Lower lobe of right lung (tissue), 2 donors: ENCODE results near the gene MUL1. TPM values are rescaled to one million over a fixed set of nuclear protein-coding genes. Genes with fewer than 3 reads are reported as not detected.

ENCODE experiments used
- ATAC-seq, 2 donors: fragments of 200-7000 bp; cut with Tn5 transposase; one replicate each; pipeline ENCODE4 v1.9.1; 2020 to 2022; ENCODE audit warnings: mild to moderate bottlenecking in 2 of 2, moderate library complexity in 2 of 2
- DNase-seq: peaks from one replicate; pipeline ENCODE4 v3.0.0-alpha.2; 2020
- H3K27ac ChIP-seq: fragments of 200-600 bp; one replicate; pipeline ENCODE4 v1.8.0; 2022
- H3K27me3 ChIP-seq: fragments of 200-600 bp; one replicate; pipeline ENCODE4 v1.8.0; 2022; ENCODE audit warnings: low read depth
- H3K36me3 ChIP-seq: fragments of 200-600 bp; one replicate; pipeline ENCODE4 v1.8.0; 2022; ENCODE audit warnings: mild to moderate bottlenecking
- H3K4me1 ChIP-seq: fragments of 200-600 bp; one replicate; pipeline ENCODE4 v1.8.0; 2022
- H3K4me3 ChIP-seq: fragments of 200-600 bp; one replicate; pipeline ENCODE4 v1.8.0; 2022; ENCODE audit warnings: mild to moderate bottlenecking
- H3K9me3 ChIP-seq: fragments of 200-600 bp; one replicate; pipeline ENCODE4 v1.8.0; 2022
- CTCF ChIP-seq: fragments of 200-600 bp; IDR thresholded peaks from one replicate; pipeline ENCODE4 v1.8.0; 2022; ENCODE audit warnings: antibody characterized with exemption, mild to moderate bottlenecking
- intact Hi-C: fragments of 100-400 bp; cut with DNase I; formaldehyde crosslinking; loops from one replicate; pipeline ENCODE4 v1.11.0; 2022
- total RNA-seq: library from RNA; stranded (reverse); fragmentation: NEBNext Ultra II Directional; extraction: Animal tissue kit (Norgen Biotek cat#: 25700); gene quantifications from one replicate; pipeline ENCODE4 v1.2.1, GENCODE V29; 2021
- donor health status: DM: no; HTN: yes; CAD: no; lungs with severe emphysema.

MUL1 gene
- total RNA-seq, 1 donor from 2014 or later = 29.9 TPM

- peak overlapping the region; percentile 72 for H3K27ac ChIP-seq
- H3K9me3 ChIP-seq = no peaks in the 10 kb centered on the region
- intact Hi-C loops = no loop called here
- ATAC-seq = peak in 1 of 2 donors; percentile 8
- peaks cover 24% of the 10 kb centered on the region for H3K4me1 ChIP-seq
- H3K36me3 ChIP-seq = no peaks in the 10 kb centered on the region
- H3K27me3 ChIP-seq = peaks cover 72% of the 10 kb centered on the region
- peak overlapping the region; percentile 60 for H3K4me3 ChIP-seq
- TF ChIP-seq CTCF = no peak
- no peak for DNase-seq
Measured at GRCh38 chr1:20483833-20484518, 24.0 kb downstream of the MUL1 start.

GRCh38 chr1:20483098-20483832 is 24.7 kb downstream of the MUL1 start:
- H3K36me3 ChIP-seq = no peaks in the 10 kb centered on the region
- peaks cover 24% of the 10 kb centered on the region for H3K4me1 ChIP-seq
- intact Hi-C loops = no loop called here
- H3K27ac ChIP-seq = peak overlapping the region; percentile 72
- H3K4me3 ChIP-seq = peak overlapping the region; percentile 60
- H3K27me3 ChIP-seq = peaks cover 66% of the 10 kb centered on the region
- DNase-seq (no peak), ATAC-seq (no peak)
- no peaks in the 10 kb centered on the region for H3K9me3 ChIP-seq
- TF ChIP-seq CTCF = no peak

- Histone ChIP-seq H3K4me1 (peaks cover 35% of the 10 kb centered on the region), H3K36me3 (no peaks in the 10 kb centered on the region), H3K27ac (no peak overlapping the region), H3K27me3 (peaks cover 64% of the 10 kb centered on the region), H3K9me3 (no peaks in the 10 kb centered on the region), H3K4me3 (no peak overlapping the region)
- no peak for DNase-seq
- no peak for ATAC-seq
- no peak for TF ChIP-seq CTCF
- intact Hi-C loops = no loop called here
Measured at GRCh38 chr1:20481643-20482498, 26.1 kb downstream of the MUL1 start.

GRCh38 chr1:20480951-20481617 is 26.9 kb downstream of the MUL1 start:
- Histone ChIP-seq H3K27ac (no peak overlapping the region), H3K4me1 (peaks cover 37% of the 10 kb centered on the region), H3K36me3 (no peaks in the 10 kb centered on the region), H3K9me3 (no peaks in the 10 kb centered on the region), H3K27me3 (peaks cover 64% of the 10 kb centered on the region), H3K4me3 (no peak overlapping the region)
- TF ChIP-seq CTCF = no peak
- DNase-seq = no peak
- intact Hi-C loops = no loop called here
- no peak for ATAC-seq
